HepG2 (cell line): ENCODE measurements around the gene TAF11. TPM values are rescaled to one million over a fixed set of nuclear protein-coding genes. Genes with fewer than 3 reads are reported as not detected.

Experiments used
- ATAC-seq: fragments of 200-7000 bp; cut with Tn5 transposase; 3 replicates; pipeline ENCODE4 v1.9.1; 2020; ENCODE audit warnings: mild to moderate bottlenecking, moderate library complexity
- BruUV-seq: library from RNA; stranded (reverse); fragments of 400-500 nt; replicated peaks from 2 replicates; lab custom pipeline; 2021; lab: Mats Ljungman, UMichigan
- CTCF ChIA-PET: fragments of 300-600 bp; formaldehyde crosslinking; extraction: SDS; loops from one replicate; lab custom pipeline; 2021; ENCODE audit warnings: low total read pairs, inconsistent platforms, low intra/inter-chr PET ratio; lab: Yijun Ruan, JAX
- POLR2A ChIA-PET: fragments of 350-600 bp; sonication (Branson Sonifier 250); formaldehyde crosslinking; loops from one replicate; lab custom pipeline; 2020; ENCODE audit warnings: antibody characterized with exemption, inconsistent platforms; lab: Yijun Ruan, JAX
- DNase-seq: peaks from one replicate; pipeline ENCODE4 v3.0.0-alpha.2; 2015; ENCODE audit warnings: low spot score
- FAIRE-seq: peaks from 3 replicates; lab custom pipeline; 2011; peaks lifted over from hg19 to GRCh38; lab: Jason Lieb, UNC
- H2AFZ ChIP-seq: one replicate; pipeline ENCODE4 v1.6.1; 2011; ENCODE audit warnings: low read length, inconsistent platforms
- H3K27ac ChIP-seq: fragments of 300-600 bp; 3 replicates; pipeline ENCODE4 v1.8.0; 2011; ENCODE audit warnings: mixed run types, mild to moderate bottlenecking, mixed read lengths, low read length, inconsistent platforms; ENCODE audit not compliant: insufficient read depth; ENCODE audit errors: extremely low read length
- H3K27me3 ChIP-seq, 2 experiments: fragments of 200-600 bp in 1 of 2; 2 replicates in 1 of 2; 3 replicates in 1 of 2; pipeline versions ENCODE4 v1.6.0 to v1.8.0; 2011; ENCODE audit warnings: low read length in 2 of 2, mild to moderate bottlenecking in 2 of 2, moderate library complexity in 2 of 2, inconsistent platforms in 1 of 2; ENCODE audit not compliant: insufficient read depth in 2 of 2, control insufficient read depth in 1 of 2
- H3K36me3 ChIP-seq, 2 experiments: fragments of 200-600 bp in 1 of 2; replicated peaks in 1 of 2; 2 replicates in 1 of 2; 3 replicates in 1 of 2; pipeline versions ENCODE4 v1.5.1 to v1.8.0; 2011; ENCODE audit warnings: low read length in 2 of 2, inconsistent platforms in 1 of 2; ENCODE audit not compliant: insufficient read depth in 2 of 2, control insufficient read depth in 1 of 2
- H3K4me1 ChIP-seq: 2 replicates; pipeline ENCODE4 v1.5.1; 2012; ENCODE audit warnings: low read length, inconsistent platforms; ENCODE audit not compliant: insufficient read depth
- H3K4me2 ChIP-seq: 2 replicates; pipeline ENCODE4 v1.6.0; 2011; ENCODE audit warnings: low read depth, low read length, inconsistent platforms
- H3K4me3 ChIP-seq, 3 experiments: fragments of 200-600 bp in 1 of 3; sonication (generic), shearing (Covaris generic) in 1 of 3; replicated peaks in 1 of 3; 2 replicates each; pipeline ENCODE4 v1.5.1; 2011 to 2016; ENCODE audit warnings: low read length in 3 of 3, inconsistent platforms in 2 of 3, low read depth in 2 of 3, mild to moderate bottlenecking in 2 of 3, control low read depth in 1 of 3, mixed read lengths in 1 of 3; ENCODE audit not compliant: insufficient read depth in 1 of 3
- H3K79me2 ChIP-seq: one replicate; pipeline ENCODE4 v1.6.1; 2011; ENCODE audit warnings: low read length, inconsistent platforms; ENCODE audit not compliant: insufficient read depth
- H3K9ac ChIP-seq: 2 replicates; pipeline ENCODE4 v1.6.0; 2011; ENCODE audit warnings: mild to moderate bottlenecking, low read depth, low read length, inconsistent platforms; ENCODE audit not compliant: insufficient read depth
- H3K9me3 ChIP-seq: 2 replicates; pipeline ENCODE4 v1.5.1; 2012; ENCODE audit warnings: mild to moderate bottlenecking, low read length
- H4K20me1 ChIP-seq: 2 replicates; pipeline ENCODE4 v1.6.0; 2011; ENCODE audit warnings: inconsistent platforms, mild to moderate bottlenecking, low read length, moderate library complexity; ENCODE audit not compliant: insufficient read depth
- ADNP ChIP-seq: sonication (generic); formaldehyde crosslinking; IDR thresholded peaks from 2 replicates; pipeline ENCODE4 v1.4.0; 2020; ENCODE audit warnings: missing genetic modification reagents
- FOXJ3 ChIP-seq: sonication (generic); formaldehyde crosslinking; IDR thresholded peaks from 2 replicates; pipeline ENCODE4 v1.4.0; 2020; ENCODE audit warnings: missing genetic modification reagents, mild to moderate bottlenecking, borderline replicate concordance
- FOXP1 ChIP-seq, 2 experiments: fragments of 450-650 bp in 1 of 2; IDR thresholded peaks; 2 replicates each; pipeline ENCODE4 v1.6.1; 2017 to 2018; ENCODE audit warnings: antibody characterized with exemption in 1 of 2
- HNRNPK ChIP-seq: fragments of 200-400 bp; formaldehyde crosslinking; IDR thresholded peaks from 2 replicates; pipeline ENCODE4 v1.6.1; 2018; ENCODE audit warnings: low read length, low read depth, moderate library complexity, mild to moderate bottlenecking; ENCODE audit not compliant: poor library complexity, severe bottlenecking
- KLF15 ChIP-seq: sonication (generic); formaldehyde crosslinking; IDR thresholded peaks from 2 replicates; pipeline ENCODE4 v1.8.1; 2023; ENCODE audit warnings: borderline replicate concordance, mild to moderate bottlenecking, inconsistent platforms, missing genetic modification reagents, mixed read lengths
- ONECUT2 ChIP-seq: sonication (generic); formaldehyde crosslinking; IDR thresholded peaks from 2 replicates; pipeline ENCODE4 v1.4.0; 2020; ENCODE audit warnings: missing genetic modification reagents
- ZNF362 ChIP-seq: sonication (generic); formaldehyde crosslinking; IDR thresholded peaks from 2 replicates; pipeline ENCODE4 v1.4.0; 2020; ENCODE audit warnings: missing genetic modification reagents, mild to moderate bottlenecking, borderline replicate concordance
- WGBS: methylation state at CpG from one replicate; pipeline ENCODE4 v1.1.6; 2017; ENCODE audit warnings: low lambda C conversion rate; 5-methylcytosine and 5-hydroxymethylcytosine counted together
- in situ Hi-C: cut with HindIII; loops from 2 replicates; pipeline ENCODE4 v1.10.0; 2017; ENCODE audit warnings: low pct_unique_long_range_greater_than_20kb; ENCODE audit not compliant: extremely low pct_ligation_motif_present
- intact Hi-C: fragments of 100-400 bp; cut with micrococcal nuclease; formaldehyde crosslinking; loops from one replicate; pipeline ENCODE4 v1.10.0; 2022; ENCODE audit not compliant: unreplicated experiment
- polyA plus RNA-seq, 8 experiments: library from polyadenylated mRNA; depleted of rRNA in 3 of 8; stranded (reverse) in 7 of 8; unstranded in 1 of 8; fragments of >200 nt; fragmentation: Illumina TruSeq in 4 of 8; extraction: Trizol in 4 of 8; gene quantifications; 2 replicates each; pipeline versions ENCODE4 v1.2.1 to v1.2.3, GENCODE V29; 2011 to 2016; ENCODE audit warnings: low read depth in 4 of 8, missing spikeins in 1 of 8, mixed read lengths in 1 of 8; ENCODE audit not compliant: insufficient read depth in 1 of 8
- total RNA-seq, 5 experiments: library from RNA; depleted of rRNA; stranded (reverse); fragments of >200 nt; fragmentation: Illumina TruSeq; extraction: Trizol; gene quantifications; 2 replicates each; pipeline ENCODE4 v1.2.3, GENCODE V29; 2016; ENCODE audit warnings: low read depth in 1 of 5

The TAF11 gene
- total and polyA plus RNA-seq, 2 of the 13 experiments (the other 11 are each of a cell fraction or from before 2014, with no cell fraction given), result 35.4 to 73.6 TPM

DNA sequence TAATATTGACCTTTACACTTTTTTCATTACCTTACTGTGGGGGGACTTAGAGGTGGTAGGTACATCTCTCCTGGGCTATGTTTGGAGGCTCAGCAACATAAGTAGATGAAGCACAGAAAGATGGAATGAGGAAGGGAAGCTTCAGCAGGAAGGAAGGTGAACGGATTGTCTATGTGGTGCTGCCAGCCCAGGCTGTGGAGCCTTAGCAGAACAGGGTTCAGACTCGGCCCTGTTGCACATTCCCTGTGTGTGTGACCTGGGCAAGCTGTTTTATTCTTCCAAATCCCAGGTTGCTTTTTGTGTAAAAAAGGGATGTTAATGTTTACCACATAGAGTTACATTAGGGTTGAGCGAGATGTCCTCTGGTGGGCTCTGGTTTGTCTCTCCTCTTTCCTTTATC lies 42.4 kb upstream of the TAF11 start (continued):
- TF ChIP-seq ZNF362 (CRISPR knock-in tag) (no peak), ADNP (no peak), FOXJ3 (no peak)
- TF ChIP-seq, all 625 proteins: peak for 0

- no peak for FAIRE-seq
- no peak overlapping the region for H3K4me2 ChIP-seq
- intact Hi-C loops (no loop called here), in situ Hi-C loops (no loop called here)
- no peaks in the 10 kb centered on the region for H3K79me2 ChIP-seq
- no peaks in the 10 kb centered on the region for H3K36me3 ChIP-seq
- ChIA-PET POLR2A (no interaction called here), CTCF (no interaction called here)
- H3K27me3 ChIP-seq, result no peaks in the 10 kb centered on the region
- no peak for DNase-seq
- no TSS peak for BruUV-seq
- TF ChIP-seq KLF15 (CRISPR knock-in tag), result no peak
- no peak for TF ChIP-seq ONECUT2 (CRISPR knock-in tag)
- TF ChIP-seq HNRNPK, result peak; percentile 72
- peak; percentile 30; the same call in 1 of the 2 replicates for TF ChIP-seq FOXP1 (IDR thresholded peaks at IDR 0.05)
- TF ChIP-seq FOXP1 (CRISPR knock-in tag; IDR thresholded peaks at IDR 0.05), result no peak
- no peaks in the 10 kb centered on the region for H4K20me1 ChIP-seq
- H3K9me3 ChIP-seq, result no peaks in the 10 kb centered on the region
- no peak overlapping the region for H3K27ac ChIP-seq
- 97% methylated on average over 4 of the region's 4 CpGs for whole genome bisulfite sequencing
- H3K4me3 ChIP-seq, result no peak overlapping the region
- ATAC-seq, result no peak
- peaks cover 23% of the 10 kb centered on the region for H3K4me1 ChIP-seq
- H2AFZ ChIP-seq, result no peak overlapping the region
- H3K9ac ChIP-seq, result no peak overlapping the region
These were observed 41.6 kb upstream of the TAF11 start for GRCh38 chr6:34929241-34929978.
